OCI-LY7 (cell line): ENCODE results near the gene VSIR. TPM values are rescaled to one million over a fixed set of nuclear protein-coding genes. Genes with fewer than 3 reads are reported as not detected.

Source experiments
- BruUV-seq: library from RNA; stranded (reverse); fragments of 400-500 nt; replicated peaks from 2 replicates; lab custom pipeline; 2021; lab: Mats Ljungman, UMichigan
- CTCF ChIA-PET: fragments of 300-600 bp; sonication (Branson Sonifier 250); formaldehyde crosslinking; loops from one replicate; lab custom pipeline; 2022; ENCODE audit warnings: antibody characterized with exemption; ENCODE audit not compliant: unreplicated experiment; lab: Charles Lee
- POLR2A ChIA-PET: fragments of 300-600 bp; sonication (Branson Sonifier 250); formaldehyde crosslinking; loops from one replicate; lab custom pipeline; 2022; ENCODE audit warnings: antibody characterized with exemption; lab: Charles Lee
- DNase-seq: peaks from one replicate; pipeline ENCODE4 v3.0.0-alpha.2; 2015; ENCODE audit warnings: low spot score
- H2AFZ ChIP-seq: fragments of 200-600 bp; sonication (generic), shearing (Covaris generic); 2 replicates; pipeline ENCODE4 v1.6.1; 2014; ENCODE audit warnings: mild to moderate bottlenecking, antibody characterized with exemption, low read length, moderate library complexity
- H3K27ac ChIP-seq: fragments of 200-600 bp; sonication (generic); 2 replicates; pipeline ENCODE4 v1.5.1; 2014; ENCODE audit warnings: mixed run types, low read depth, mild to moderate bottlenecking, moderate library complexity, low read length, inconsistent platforms; ENCODE audit not compliant: poor library complexity, severe bottlenecking
- H3K36me3 ChIP-seq: fragments of 200-600 bp; sonication (generic); 2 replicates; pipeline ENCODE4 v1.6.1; 2014; ENCODE audit warnings: mild to moderate bottlenecking, antibody characterized with exemption, low read length, moderate library complexity, mixed read lengths; ENCODE audit not compliant: insufficient read depth
- H3K4me1 ChIP-seq: fragments of 200-600 bp; sonication (generic); 2 replicates; pipeline ENCODE4 v1.5.1; 2014; ENCODE audit warnings: mild to moderate bottlenecking, low read length; ENCODE audit not compliant: insufficient read depth, poor library complexity, severe bottlenecking
- H3K4me2 ChIP-seq: fragments of 200-600 bp; sonication (generic); 2 replicates; pipeline ENCODE4 v1.6.1; 2014; ENCODE audit warnings: mild to moderate bottlenecking, low read length
- H3K4me3 ChIP-seq: fragments of 200-600 bp; sonication (generic); 2 replicates; pipeline ENCODE4 v1.5.1; 2014; ENCODE audit warnings: mild to moderate bottlenecking, low read depth, low read length; ENCODE audit not compliant: poor library complexity, severe bottlenecking
- H3K79me2 ChIP-seq: fragments of 200-600 bp; sonication (generic); 2 replicates; pipeline ENCODE4 v1.6.1; 2016; ENCODE audit warnings: low read depth, mild to moderate bottlenecking, low read length, moderate library complexity, mixed read lengths; ENCODE audit not compliant: insufficient read depth
- H3K9me2 ChIP-seq: fragments of 200-600 bp; sonication (generic); 2 replicates; pipeline ENCODE4 v1.6.1; 2016; ENCODE audit warnings: mild to moderate bottlenecking, low read length, mixed read lengths; ENCODE audit not compliant: insufficient read depth
- H3K9me3 ChIP-seq: fragments of 200-600 bp; sonication (generic); 2 replicates; pipeline ENCODE4 v1.6.1; 2014; ENCODE audit warnings: mild to moderate bottlenecking, mixed run types, low read length, mixed read lengths
- H4K20me1 ChIP-seq: fragments of 200-600 bp; sonication (generic); 2 replicates; pipeline ENCODE4 v1.6.1; 2014; ENCODE audit warnings: mild to moderate bottlenecking, antibody characterized with exemption, low read length, moderate library complexity, mixed read lengths; ENCODE audit not compliant: insufficient read depth
- EZH2phosphoT487 ChIP-seq: fragments of 200-600 bp; sonication (generic); IDR thresholded peaks from 2 replicates; pipeline ENCODE4 v1.6.1; 2018; ENCODE audit warnings: low read depth, borderline replicate concordance, mild to moderate bottlenecking, mixed run types, antibody characterized with exemption, low read length, moderate library complexity, mixed read lengths
- intact Hi-C: fragments of 100-400 bp; cut with micrococcal nuclease; formaldehyde crosslinking; loops from one replicate; pipeline ENCODE4 v1.10.0; 2022; ENCODE audit not compliant: unreplicated experiment
- total RNA-seq, 2 experiments: library from RNA; depleted of rRNA in 1 of 2; stranded (reverse); fragments of >200 nt in 1 of 2; shearing (Covaris generic) in 1 of 2; gene quantifications; 2 replicates each; pipeline ENCODE4 v1.2.3, GENCODE V29; 2014 to 2022
- TF ChIP-seq, protein P1 (sequence below): fragments of 200-600 bp; sonication (generic); conservative IDR thresholded peaks from 2 replicates; pipeline ENCODE4 v1.5.1; 2014; ENCODE audit warnings: mild to moderate bottlenecking, antibody characterized with exemption, low read length, moderate library complexity, mixed read lengths

Gene VSIR
- total RNA-seq, 2 experiments from 2014 or later: 2.2 to 9.0 TPM

DNA sequence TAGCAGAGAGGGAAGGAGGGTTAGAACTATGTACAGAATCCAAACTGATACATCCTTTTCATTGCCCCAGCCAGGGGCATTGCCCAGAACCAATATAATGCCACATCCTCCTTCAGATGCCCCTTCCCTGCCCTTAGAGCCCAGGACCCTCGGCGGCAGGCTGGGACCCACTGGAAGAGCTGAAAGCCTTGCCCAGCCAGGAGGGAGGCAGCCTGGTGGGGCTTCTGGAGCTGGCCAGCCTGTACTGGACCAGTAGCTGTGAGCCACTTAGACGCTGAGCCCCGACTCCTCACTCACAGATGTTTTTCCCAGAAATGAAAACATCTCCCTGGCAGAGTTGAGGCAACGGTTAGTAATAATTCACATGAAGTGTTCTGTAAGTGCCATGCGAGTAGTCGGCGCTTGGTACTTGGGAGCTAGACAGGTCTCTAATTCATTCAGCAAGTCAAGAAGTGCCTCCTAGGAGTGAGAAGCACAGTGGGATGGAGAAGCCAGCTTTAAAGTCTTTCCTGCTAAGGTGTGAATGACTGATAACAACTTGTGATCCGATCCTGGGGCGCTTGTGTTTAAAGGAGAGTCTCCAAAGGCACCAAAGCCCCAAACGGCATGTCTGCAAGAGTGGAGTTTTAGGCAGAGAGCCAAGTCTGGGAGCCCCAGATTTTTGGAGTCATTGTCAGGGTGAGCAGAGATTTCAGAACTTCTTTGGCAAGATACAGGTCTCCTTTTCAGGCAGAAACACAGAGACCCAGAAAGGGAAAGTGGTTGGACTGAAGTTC is 9.8 kb downstream of the VSIR start:
- Histone ChIP-seq H3K36me3 (no peaks in the 10 kb centered on the region), H3K79me2 (no peaks in the 10 kb centered on the region), H3K9me2 (no peaks in the 10 kb centered on the region), H4K20me1 (no peaks in the 10 kb centered on the region), H2AFZ (no peak overlapping the region), H3K9me3 (no peaks in the 10 kb centered on the region), H3K27ac (no peak overlapping the region), H3K4me3 (no peak overlapping the region), H3K4me2 (no peak overlapping the region), H3K4me1 (peaks cover 2% of the 10 kb centered on the region)
- DNase-seq: no peak
- CTCF ChIA-PET: no interaction called here
- no TSS peak for BruUV-seq
- intact Hi-C loops: no loop called here
- TF ChIP-seq, protein P1, sequence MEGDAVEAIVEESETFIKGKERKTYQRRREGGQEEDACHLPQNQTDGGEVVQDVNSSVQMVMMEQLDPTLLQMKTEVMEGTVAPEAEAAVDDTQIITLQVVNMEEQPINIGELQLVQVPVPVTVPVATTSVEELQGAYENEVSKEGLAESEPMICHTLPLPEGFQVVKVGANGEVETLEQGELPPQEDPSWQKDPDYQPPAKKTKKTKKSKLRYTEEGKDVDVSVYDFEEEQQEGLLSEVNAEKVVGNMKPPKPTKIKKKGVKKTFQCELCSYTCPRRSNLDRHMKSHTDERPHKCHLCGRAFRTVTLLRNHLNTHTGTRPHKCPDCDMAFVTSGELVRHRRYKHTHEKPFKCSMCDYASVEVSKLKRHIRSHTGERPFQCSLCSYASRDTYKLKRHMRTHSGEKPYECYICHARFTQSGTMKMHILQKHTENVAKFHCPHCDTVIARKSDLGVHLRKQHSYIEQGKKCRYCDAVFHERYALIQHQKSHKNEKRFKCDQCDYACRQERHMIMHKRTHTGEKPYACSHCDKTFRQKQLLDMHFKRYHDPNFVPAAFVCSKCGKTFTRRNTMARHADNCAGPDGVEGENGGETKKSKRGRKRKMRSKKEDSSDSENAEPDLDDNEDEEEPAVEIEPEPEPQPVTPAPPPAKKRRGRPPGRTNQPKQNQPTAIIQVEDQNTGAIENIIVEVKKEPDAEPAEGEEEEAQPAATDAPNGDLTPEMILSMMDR: no peak
- TF ChIP-seq EZH2phosphoT487: no peak
- POLR2A ChIA-PET: no interaction called here

DNA sequence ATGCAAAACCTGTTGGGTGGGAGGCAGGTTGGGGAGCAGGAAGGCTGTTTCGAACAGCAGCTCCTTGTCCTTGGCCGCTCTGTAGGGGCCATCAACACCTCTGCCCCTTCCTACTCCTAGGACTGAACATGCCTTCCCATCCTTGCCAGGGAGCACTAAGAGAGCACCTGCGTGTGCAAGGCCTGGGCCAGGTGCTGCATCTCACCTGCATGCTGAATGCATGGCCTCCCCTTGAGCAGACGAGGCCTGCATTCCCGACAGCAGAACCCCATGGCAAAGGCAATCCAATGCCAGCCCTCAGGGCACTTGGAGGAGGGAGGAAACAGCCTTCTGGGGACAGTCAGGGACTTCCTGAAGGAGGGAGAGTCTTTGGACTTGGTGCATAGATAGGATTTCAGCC is 11.0 kb downstream of the VSIR start:
- Histone ChIP-seq H3K4me2 (no peak overlapping the region), H3K36me3 (no peaks in the 10 kb centered on the region)
- POLR2A ChIA-PET: interaction anchor here (0.7 kb wide), 1 partner anchor 16 kb away, joined by 3 read pairs; no protein-coding TSS in a partner anchor

More for the DNA sequence above, 11.0 kb downstream of the VSIR start:
- no peak for DNase-seq
- H3K4me3 ChIP-seq: no peak overlapping the region
- H4K20me1 ChIP-seq: no peaks in the 10 kb centered on the region
- H3K9me2 ChIP-seq: no peaks in the 10 kb centered on the region
- no peaks in the 10 kb centered on the region for H3K9me3 ChIP-seq
- intact Hi-C loops: no loop called here
- CTCF ChIA-PET: no interaction called here
- no TSS peak for BruUV-seq
- H3K4me1 ChIP-seq: peaks cover 1% of the 10 kb centered on the region
- TF ChIP-seq, protein P1: no peak
- no peak for TF ChIP-seq EZH2phosphoT487
- H3K27ac ChIP-seq: no peak overlapping the region
- no peak overlapping the region for H2AFZ ChIP-seq
- no peaks in the 10 kb centered on the region for H3K79me2 ChIP-seq
